Activated T-cell treated with anti-CD3 and anti-CD28 coated beads for 4 hours (primary cell): Measurements from ENCODE around the gene TLE2.
A peak's percentile ranks its signal among the peaks of the same experiment; 100 is the strongest.
"Not testable (repeated sequence)": the region's sequence is repeated elsewhere in the genome, so short reads cannot be mapped to it uniquely, and the experiment has no call there.

Experiments
- DNase-seq: peaks from one replicate; pipeline ENCODE4 v3.0.0-alpha.2; 2020

Gene TLE2

DNA sequence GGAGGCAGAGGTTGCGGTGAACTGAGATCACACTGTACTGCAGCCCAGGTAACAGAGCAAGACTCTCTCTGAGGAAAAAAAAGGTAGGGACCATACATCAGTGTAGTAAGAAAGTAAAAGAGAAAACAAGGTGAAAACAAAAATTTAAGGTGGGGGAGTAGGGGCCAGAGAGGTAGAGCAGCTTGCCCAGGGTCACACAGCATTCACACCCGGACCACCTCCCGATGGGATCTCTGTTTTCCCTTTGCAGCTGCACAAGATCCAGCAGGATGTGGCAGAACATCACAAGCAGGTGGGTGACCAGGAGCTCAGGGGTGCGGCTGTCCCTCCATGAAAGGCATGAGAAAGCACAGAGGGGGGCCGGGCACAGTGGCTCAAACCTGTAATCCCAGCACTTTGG is 47.2 kb downstream of the TLE2 start:
- DNase-seq, result no peak

DNA sequence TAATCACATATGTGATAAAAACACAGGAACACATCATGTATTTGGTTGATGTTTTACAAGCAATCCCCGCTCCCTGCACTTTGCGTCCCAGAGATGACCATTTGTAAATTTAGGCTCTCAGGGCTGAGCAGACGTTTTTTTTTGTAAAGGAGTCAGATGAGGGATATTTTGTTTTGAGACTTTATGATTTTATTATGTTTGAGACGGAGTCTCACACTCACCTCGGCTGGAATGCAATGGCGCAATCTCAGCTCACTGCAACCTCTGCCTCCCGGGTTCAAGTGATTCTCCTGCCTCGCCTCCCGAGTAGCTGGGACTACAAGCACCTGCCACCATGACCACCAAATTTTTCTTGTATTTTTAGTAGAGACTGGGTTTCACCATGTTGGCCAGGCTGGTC is 50.3 kb downstream of the TLE2 start:
- DNase-seq, result no peak

DNA sequence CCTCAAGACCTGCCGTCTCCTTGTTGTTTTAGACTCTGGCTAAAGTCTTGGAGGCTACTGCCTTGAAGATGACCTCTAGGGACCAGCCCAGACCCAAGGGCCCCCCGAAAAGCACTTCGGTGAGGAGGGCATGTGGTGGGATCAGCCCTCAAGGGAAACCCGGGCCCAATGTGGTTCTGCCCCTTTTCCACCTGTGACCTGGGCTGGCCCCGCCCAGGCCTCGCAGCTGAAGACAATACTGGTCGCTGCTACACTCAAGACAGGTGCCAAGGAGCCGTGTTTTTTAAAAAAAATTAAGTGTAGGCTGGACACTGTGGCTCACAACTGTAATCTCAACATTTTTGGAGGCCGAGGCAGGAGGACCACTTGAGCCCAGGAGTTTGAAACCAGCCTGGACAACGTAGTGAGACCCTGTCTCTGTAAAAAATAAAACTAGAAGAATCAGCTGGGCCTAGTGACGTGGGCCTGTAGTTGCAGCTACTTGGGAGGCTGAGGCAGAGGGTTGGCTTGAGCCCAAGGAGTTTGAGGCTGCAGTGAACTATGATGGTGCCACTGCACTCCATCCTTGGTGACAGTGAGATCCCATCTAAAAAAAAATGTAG is 50.8 kb downstream of the TLE2 start:
- no peak for DNase-seq

DNA sequence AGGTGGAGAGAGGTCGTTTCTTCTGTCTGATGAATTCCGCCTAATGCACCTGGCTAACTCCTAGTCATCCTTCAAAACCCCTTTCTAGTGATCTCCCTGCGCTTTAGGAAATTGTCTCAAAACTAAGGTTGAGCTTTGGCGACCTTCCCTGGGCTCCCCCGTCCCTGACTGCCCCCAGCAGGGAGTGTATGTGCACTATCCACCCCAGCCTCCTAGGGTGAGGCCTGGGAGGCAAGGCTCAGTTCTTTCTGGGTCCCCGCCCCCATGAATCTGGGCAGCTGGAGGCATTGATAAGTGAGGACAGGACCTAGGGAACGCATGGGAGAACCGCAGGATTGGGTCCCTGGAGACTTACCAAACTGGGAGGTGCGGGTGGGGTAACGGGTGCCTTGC is 51.3 kb downstream of the TLE2 start:
- no peak for DNase-seq

DNA sequence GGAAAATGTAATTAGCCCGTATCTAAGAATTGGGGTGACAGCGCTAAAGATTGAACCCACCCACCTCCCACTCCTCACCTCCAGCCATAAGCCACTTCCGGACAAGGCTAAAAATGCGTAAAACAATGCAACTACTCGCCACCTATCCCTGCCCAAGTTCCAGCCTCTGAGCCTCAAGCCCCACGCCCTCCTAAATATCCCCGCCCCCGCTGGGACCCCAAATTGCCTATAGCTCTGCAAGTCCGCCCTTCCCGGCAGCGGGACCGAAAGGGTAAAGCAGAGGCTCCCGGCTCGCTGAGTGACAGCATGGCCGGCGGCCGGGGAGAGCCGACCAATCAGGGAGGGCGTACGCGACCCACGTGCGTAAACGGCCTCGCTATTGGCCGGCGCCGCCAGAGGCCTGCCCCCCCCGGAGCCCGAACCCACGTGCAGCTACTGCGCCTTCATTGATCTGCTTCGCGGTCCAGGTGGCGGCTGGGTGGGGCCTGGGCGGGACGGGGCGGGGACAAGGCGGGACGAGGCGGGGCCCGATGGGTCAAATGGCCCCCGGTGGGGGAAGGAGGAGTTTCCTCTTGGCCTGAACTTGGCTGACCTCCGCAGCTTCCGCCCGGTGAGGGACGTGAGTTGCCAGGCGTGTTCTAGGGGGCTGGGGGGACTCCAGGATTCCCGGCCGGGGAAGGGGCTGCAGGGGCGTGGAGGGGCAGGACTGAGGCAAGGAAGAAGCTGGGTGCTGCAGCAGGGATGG is 51.9 kb downstream of the TLE2 start, which contains the start of gene TLE6:
Gene TLE6, plus strand, starts transcription at position 564 of the 745 bp plus-strand sequence. CDS start 670 bp downstream, outside the sequence.
- DNase-seq, result peak; percentile 87

DNA sequence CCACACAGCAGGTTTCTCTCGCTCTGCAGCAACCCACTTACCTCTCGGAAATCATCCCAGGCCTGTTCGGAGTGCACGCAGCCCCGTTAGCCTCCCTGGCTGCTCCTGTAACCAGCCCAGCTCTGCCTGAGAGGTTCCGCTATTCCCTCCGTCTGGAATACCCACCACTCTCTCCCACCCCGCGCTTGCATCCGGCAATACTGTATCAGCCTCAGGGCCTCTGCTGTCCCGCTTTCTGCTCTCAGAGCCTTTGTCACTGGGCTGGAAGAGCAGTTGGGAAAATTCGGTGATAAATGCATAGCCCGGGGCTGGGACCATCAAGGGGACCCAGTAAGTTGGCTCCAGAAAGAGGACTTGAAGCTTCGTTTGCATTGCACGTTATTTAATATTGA is 52.5 kb downstream of the TLE2 start:
- no peak for DNase-seq

DNA sequence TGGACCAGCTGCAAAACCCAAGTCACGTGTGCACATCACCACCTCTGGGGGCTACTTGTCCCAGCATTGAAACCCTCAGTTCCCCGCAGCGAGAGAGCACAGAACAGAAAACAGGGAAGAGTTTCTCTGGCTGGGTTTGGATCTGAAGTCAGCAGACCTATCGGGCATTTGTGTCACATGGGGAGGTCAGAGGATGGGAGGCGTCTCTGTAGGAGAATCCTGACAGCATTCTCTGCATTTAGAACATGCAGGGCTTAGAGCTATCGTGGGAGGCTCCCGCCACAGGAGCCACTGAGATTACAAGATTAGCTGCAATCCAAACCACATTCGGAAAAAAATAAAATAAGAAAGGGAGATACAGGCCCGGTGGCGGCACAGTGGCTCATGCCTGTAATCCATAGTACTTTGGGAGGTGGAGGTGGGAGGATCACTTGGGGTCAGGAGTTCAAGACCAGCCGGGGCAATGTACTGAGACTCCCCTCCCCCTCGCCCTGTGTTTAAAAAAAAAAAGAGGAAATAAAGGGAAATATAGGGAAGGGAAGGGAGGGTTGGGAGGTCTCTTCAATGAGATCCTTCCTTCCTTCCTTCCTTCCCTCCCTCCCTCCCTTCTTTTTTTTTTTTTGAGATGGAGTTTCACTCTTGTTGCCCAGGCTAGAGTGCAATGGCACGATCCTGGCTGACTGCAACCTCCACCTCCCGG is 54.6 kb downstream of the TLE2 start:
- no peak for DNase-seq

DNA sequence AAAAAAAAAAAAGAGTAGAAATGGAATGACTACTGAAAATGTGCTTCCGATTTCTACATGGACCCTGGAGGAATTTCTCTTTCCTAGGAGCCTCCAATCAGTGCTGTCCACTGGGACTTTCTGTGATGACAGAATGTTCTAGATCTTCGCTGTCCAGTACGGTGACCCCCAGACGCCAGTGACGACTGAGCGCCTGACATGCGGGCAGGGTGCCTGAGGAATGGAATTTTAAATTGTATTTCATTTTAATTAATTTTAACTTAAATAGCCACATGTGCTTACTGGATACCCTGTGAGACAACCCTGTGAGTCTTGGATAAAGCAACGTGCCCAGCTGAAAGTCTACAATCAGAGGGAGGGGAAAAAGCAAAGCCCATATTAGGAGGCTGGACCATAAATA is 55.9 kb downstream of the TLE2 start:
- no peak for DNase-seq

DNA sequence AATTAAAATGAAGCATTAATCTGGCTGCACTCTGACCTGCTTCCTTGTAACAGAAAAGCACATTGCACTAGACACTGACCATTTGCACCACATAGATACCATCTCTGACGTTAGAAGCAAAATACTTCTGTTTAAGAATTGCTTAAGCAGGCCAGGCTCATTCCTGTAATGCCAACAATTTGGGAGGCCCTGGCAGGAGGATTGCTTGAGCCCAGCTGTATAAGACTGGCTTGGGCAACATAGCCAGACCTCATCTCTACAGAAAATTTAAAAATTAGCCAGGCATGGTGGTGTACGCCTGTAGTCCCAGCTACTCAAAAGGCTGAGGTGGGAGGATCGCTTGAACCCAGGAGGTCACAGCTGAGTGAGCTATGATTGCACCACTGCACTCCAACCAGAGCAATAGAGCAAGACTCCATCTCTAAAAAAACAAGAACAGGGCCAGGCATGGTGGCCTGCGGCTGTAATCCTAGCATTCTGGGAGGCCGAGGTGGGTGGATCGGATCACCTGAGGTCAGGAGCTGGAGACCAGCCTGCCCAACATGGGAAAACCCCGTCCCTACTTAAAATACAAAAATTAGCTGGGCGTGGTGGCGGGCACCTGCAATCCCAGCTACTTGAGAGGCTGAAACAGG is 58.8 kb downstream of the TLE2 start:
- DNase-seq, result no peak

DNA sequence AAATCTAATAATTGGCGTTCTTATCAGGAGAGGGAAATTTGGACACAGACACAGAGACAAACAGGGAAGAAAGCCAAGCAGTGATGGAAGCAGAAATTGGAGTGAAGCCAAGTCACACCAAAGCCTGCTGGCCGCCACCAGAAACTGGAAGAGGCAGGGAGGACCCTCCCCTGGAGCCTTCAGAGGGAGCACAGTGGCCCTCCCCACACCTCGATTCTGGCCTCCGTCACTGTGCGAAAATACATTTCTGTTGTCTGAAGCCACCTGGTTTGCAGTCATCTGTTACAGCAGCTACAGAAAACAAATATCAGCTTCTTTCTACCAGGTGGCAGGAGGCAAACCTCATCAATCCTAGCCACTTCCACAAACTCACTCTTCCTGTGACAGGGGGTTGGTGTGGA is 60.0 kb downstream of the TLE2 start:
- DNase-seq, result no peak

DNA sequence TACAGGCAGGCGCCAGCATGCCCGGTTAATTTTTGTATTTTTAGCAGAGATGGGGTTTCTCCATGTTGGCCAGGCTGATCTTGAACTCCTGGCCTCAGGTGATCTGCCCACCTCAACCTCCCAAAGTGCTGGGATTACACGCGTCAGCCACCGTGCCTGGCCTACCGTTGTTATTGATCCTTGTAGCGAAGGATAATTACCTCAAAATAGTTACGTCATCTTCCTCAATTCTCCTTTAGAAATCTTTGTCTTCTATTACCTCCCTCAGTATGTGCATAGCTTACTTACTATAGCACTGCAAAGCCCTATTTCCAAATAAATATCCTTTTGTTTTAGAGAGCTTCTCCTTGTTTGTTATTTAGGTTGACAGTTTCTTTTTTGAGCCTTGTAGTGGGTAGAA is 61.1 kb downstream of the TLE2 start:
- DNase-seq, result no peak

DNA sequence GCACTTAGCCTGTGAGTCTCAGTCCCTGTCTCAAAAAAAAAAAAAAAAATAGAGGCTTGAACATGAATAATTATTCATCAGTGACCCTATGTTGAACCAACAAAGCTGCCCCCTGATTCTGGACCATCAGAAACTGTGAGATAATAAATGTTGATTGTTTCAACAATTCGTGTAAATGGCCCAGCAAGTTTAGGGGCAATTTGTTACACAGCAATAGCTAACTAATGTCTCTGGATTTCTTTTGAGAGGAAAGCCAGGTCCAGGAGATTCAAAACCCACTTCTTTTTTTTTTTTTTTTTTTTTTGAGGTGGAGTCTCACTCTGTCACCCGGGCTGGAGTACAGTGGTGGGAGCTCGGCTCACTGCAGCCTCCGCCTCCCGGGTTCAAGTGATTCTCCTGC is 64.2 kb downstream of the TLE2 start:
- no peak for DNase-seq

DNA sequence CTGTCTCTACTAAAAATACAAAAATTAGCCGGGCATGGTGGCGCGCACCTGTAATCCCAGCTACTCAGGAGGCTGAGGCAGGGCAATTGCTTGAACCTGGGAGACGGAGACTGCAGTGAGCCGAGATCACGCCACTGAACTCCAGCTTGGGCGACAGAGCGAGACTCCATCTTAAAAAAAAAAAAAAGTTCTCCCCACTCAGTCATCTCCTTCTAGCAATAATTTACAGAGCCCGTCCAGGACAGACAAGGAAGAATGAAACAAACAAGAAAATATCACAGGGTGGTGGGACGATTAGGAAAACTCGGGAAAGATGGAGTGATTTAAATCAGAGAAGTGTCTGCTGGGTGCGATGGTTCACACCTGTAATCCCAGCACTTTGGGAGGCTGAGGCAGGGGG is 65.4 kb downstream of the TLE2 start:
- not testable (repeated sequence) for DNase-seq

DNA sequence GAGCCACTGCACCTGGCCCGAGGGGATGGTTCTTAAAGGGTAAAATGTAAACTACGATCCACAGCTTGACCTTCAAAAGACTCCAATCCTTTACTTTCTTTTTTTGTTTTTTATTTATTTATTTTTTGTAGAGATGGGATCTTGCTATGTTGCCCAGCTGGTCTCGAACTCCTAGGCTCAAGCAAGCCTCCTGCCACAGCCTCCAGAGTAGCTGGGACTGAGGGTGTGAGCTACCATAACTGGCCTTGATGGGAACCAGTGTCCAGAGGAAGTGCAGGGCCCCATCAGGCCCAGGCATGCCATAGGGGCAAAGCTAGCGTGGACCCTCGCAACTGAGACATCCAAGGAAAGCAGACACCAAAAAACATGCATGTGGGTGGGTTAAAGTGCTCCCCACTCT is 66.0 kb downstream of the TLE2 start:
- no peak for DNase-seq

DNA sequence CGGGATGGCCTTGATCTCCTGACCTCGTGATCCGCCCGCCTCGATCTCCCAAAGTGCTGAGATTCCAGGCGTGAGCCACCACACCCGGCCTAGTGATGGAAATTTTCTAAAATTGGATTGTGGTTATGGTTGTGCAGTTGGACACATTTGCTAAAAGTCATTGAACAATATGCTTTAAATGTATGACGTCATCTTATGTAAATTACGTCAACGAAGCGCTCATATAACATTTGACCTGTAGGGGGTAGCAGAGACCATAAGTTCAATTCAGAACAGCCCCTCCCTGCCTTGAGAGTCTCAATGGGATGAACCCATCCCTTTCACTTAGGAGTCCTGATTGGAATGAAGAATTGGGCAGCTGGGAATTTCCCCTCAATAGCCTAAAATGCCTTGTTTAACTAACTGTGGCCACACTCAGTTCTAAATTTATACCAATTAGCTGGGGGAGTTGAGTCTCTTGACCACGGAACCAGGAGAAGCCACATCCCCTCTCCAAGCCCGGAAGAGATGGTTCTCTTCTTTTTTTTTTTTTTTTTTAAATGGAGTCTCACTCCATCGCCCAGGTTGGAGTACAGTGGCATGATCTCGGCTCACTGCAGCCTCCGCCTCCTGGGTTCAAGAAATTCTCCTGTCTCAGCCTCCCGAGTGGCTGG is 66.9 kb downstream of the TLE2 start:
- peak; percentile 47 for DNase-seq

DNA sequence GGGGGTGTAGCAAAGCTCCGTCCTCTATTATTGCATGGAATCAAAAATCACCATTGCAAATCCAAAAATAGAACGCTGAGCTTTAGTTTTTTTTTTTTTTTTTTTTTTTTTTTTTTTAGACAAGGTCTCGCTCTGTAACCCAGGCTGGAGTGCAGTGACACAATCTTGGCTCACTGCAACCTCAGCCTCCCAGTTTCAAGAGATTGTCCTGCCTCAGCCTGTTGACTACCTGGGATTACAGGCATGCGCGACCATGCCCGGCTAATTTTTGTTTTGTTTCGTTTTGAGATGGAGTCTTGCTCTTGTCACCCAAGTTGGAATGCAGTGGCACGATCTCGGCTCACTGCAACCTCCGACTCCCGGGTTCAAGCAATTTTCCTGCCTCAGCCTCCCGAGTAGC is 69.0 kb downstream of the TLE2 start:
- DNase-seq, result no peak

DNA sequence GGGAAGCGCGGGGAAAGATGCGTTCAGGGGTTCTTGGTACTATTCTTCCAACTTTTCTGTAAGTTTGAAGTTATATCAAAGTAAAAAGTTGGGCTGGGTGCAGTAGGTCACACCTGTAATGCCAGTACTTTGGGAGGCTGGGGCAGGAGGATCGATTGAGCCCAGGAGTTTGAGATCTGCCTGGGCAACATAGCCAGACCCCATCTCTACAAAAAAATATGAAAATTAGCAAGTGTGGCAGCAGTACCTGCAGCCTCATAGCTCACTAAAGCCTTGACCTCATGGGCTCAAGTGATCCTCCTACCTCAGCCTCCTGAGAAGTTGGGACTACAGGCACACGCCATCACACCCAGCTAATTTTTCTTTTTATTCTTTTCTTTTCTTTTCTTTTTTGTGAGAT is 71.9 kb downstream of the TLE2 start:
- no peak for DNase-seq

DNA sequence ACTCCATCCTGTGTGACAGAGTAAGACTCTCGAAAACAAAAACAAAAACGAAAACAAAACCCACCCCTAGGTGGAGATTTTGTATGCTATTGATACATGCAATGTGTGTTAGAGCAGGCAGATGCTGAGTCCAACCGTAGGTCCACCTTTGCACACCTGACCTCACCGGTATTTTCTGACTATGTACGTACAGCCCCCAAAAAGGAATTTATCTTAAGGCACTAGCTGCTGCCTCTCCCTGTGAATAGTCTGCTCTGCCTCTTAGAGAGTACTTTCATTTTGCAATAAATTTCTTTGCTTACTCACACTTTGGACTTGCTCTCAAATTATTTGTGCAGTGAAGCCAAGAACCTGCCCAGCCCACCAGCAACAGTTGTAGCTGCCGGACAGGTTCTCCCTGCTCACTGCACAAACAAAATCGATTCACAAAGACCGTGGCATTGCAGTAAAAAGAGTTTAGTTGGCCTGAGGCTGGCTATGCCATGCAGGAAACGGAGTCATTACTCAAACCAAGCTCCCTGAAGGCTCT is 76.1 kb downstream of the TLE2 start:
- DNase-seq, result no peak

DNA sequence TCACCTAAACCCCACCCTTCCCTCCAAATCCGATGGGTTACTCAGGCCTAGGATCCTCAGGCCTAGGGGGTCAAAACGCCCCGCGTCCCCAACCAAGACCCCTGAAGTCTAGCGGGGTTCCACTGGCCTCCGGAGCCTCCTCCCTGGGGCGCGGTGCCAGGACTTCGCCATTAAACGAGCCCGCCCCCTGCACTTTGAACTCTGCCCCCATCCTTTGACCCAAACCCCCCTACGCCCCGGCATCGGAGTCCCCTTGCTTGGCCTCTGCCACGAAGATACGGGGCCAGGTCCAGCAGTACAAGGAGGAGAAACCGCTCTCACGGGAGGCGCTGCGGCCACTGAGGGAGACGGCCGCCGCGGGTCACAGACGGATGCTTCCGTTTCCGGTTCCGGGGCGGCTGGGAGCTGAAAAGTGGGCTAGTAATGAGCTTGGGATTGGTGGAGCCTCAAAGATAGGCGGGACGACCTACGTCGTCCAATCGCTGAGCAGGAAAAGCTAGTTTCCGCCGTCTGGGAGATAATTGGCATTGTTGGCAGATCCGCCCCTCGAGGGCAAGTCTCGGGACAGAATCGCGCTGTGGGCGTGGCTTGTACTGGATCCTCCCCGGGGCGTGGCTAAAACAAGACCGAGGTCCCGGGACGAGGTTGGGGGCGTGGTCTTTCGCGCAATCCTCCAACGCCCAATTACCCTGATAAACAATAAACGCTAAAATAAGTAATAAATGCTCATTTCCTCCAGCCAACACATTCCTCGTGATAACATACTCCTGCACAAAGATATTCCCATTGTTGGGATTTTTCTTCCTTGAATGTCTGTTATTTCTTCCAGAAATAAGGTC is 78.6 kb downstream of the TLE2 start:
- DNase-seq, result peak; percentile 100

DNA sequence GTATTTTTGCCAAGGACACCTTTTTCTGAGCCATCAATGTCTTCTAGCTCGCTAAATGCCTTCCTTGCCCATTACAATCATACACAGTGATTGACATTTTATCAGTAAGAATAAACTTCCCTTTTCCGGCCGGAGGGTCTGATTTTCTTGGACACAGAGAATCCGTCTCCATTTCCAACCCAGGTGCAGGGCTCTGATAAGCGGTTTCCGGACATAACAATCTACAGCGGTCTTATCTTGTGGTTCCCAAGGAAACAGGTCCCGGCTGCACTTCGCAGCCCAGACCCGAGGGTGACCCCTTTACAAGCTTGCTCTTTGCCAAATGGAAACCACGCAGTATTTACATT is 79.2 kb downstream of the TLE2 start:
- no peak for DNase-seq
